Endothelial cell of umbilical vein (primary cell): ENCODE measurements around the gene MYOM3. TPM values are rescaled to one million over a fixed set of nuclear protein-coding genes. Genes with fewer than 3 reads are reported as not detected.
"Not testable (repeated sequence)": the region's sequence is repeated elsewhere in the genome, so short reads cannot be mapped to it uniquely, and the experiment has no call there.

Experiments used
- BruUV-seq: library from RNA; stranded (reverse); fragments of 400-500 nt; replicated peaks from 2 replicates; lab custom pipeline; 2021; lab: Mats Ljungman, UMichigan
- CTCF ChIA-PET: fragments of 300-600, 350-600 bp; sonication (Branson Sonifier 250); formaldehyde crosslinking; loops from one replicate; lab custom pipeline; 2021; ENCODE audit warnings: antibody characterized with exemption, inconsistent platforms; lab: Charles Lee
- POLR2A ChIA-PET: fragments of 300-600, 350-600 bp; sonication (Branson Sonifier 250); formaldehyde crosslinking; loops from one replicate; lab custom pipeline; 2021; ENCODE audit warnings: antibody characterized with exemption, inconsistent platforms; lab: Charles Lee
- DNase-seq: peaks from one replicate; pipeline ENCODE4 v3.0.0-alpha.2; 2011; ENCODE audit warnings: low read depth, low spot score
- FAIRE-seq: peaks from 2 replicates; lab custom pipeline; 2011; peaks lifted over from hg19 to GRCh38; lab: Jason Lieb, UNC
- H2AFZ ChIP-seq: 2 replicates; pipeline ENCODE4 v1.6.0; 2012; ENCODE audit warnings: low read depth, low read length, control low read depth, inconsistent platforms
- H3K27ac ChIP-seq: 2 replicates; pipeline ENCODE4 v1.5.1; 2011; ENCODE audit warnings: low read depth, mild to moderate bottlenecking, control low read depth, low read length, moderate library complexity; ENCODE audit not compliant: insufficient read depth
- H3K27me3 ChIP-seq, 2 experiments: 2 replicates each; pipeline versions ENCODE4 v1.6.0 to v1.6.1; 2011; ENCODE audit warnings: low read length in 2 of 2, mixed read lengths in 1 of 2; ENCODE audit not compliant: control insufficient read depth in 2 of 2, insufficient read depth in 2 of 2
- H3K36me3 ChIP-seq, 2 experiments: 2 replicates in 1 of 2; 3 replicates in 1 of 2; pipeline ENCODE4 v1.5.1; 2011; ENCODE audit warnings: low read length in 2 of 2, mild to moderate bottlenecking in 1 of 2, moderate library complexity in 1 of 2; ENCODE audit not compliant: control insufficient read depth in 2 of 2, insufficient read depth in 2 of 2; ENCODE audit errors: extremely low read depth in 1 of 2
- H3K4me1 ChIP-seq: 3 replicates; pipeline ENCODE4 v1.5.1; 2011; ENCODE audit warnings: mild to moderate bottlenecking, low read length; ENCODE audit not compliant: control insufficient read depth, insufficient read depth; ENCODE audit errors: extremely low read depth
- H3K4me2 ChIP-seq: 2 replicates; pipeline ENCODE4 v1.6.1; 2011; ENCODE audit warnings: low read length, control low read depth, mixed read lengths; ENCODE audit not compliant: insufficient read depth
- H3K4me3 ChIP-seq, 3 experiments: fragments of 200-600 bp in 1 of 3; sonication (generic), shearing (Covaris generic) in 1 of 3; replicated peaks in 1 of 3; 2 replicates each; pipeline ENCODE4 v1.5.1; 2011 to 2016; ENCODE audit warnings: control low read depth in 3 of 3, low read length in 3 of 3, mild to moderate bottlenecking in 2 of 3, inconsistent platforms in 1 of 3, low read depth in 1 of 3, moderate library complexity in 1 of 3; ENCODE audit not compliant: insufficient read depth in 1 of 3
- H3K79me2 ChIP-seq: 2 replicates; pipeline ENCODE4 v1.6.0; 2012; ENCODE audit warnings: low read length, inconsistent platforms; ENCODE audit not compliant: control insufficient read depth, insufficient read depth
- H3K9ac ChIP-seq: replicated peaks from 2 replicates; pipeline ENCODE3; 2011; ENCODE audit warnings: low read length, control low read depth; ENCODE audit not compliant: insufficient read depth; ENCODE audit errors: extremely low read depth
- H3K9me1 ChIP-seq: replicated peaks from 3 replicates; pipeline ENCODE4 v1.6.0; 2011; ENCODE audit warnings: mild to moderate bottlenecking, low read length; ENCODE audit not compliant: control insufficient read depth, insufficient read depth; ENCODE audit errors: extremely low read depth
- H3K9me3 ChIP-seq: replicated peaks from 2 replicates; pipeline ENCODE4 v1.5.1; 2012; ENCODE audit warnings: low read length, inconsistent platforms; ENCODE audit not compliant: control insufficient read depth, insufficient read depth
- H4K20me1 ChIP-seq: replicated peaks from 2 replicates; pipeline ENCODE3; 2011; ENCODE audit warnings: mild to moderate bottlenecking, low read length; ENCODE audit not compliant: control insufficient read depth, insufficient read depth; ENCODE audit errors: extremely low read depth
- CTCF ChIP-seq, 2 donors: IDR thresholded peaks; 1 replicate in 1 of 2; 2 replicates in 1 of 2; pipeline ENCODE4 v1.5.1; 2011; ENCODE audit warnings: low read length in 2 of 2, mild to moderate bottlenecking in 2 of 2, moderate library complexity in 2 of 2, control low read depth in 1 of 2, inconsistent platforms in 1 of 2, low read depth in 1 of 2; ENCODE audit not compliant: insufficient read depth in 1 of 2; ENCODE audit errors: extremely low read depth in 1 of 2
- EZH2 ChIP-seq: IDR thresholded peaks from 2 replicates; pipeline ENCODE4 v1.6.1; 2012; ENCODE audit warnings: borderline replicate concordance, low read depth, mild to moderate bottlenecking, moderate library complexity, low read length, inconsistent platforms; ENCODE audit not compliant: severe bottlenecking
- GATA2 ChIP-seq: IDR thresholded peaks from 2 replicates; pipeline ENCODE4 v1.7.0; 2011; ENCODE audit warnings: low read depth, mild to moderate bottlenecking, moderate library complexity, mixed read lengths, low read length; ENCODE audit not compliant: insufficient read length, insufficient read depth
- JUN ChIP-seq: IDR thresholded peaks from 2 replicates; pipeline ENCODE4 v1.6.1; 2011; ENCODE audit warnings: borderline replicate concordance, low read depth; ENCODE audit not compliant: insufficient read length, insufficient read depth
- MAX ChIP-seq: IDR thresholded peaks from 2 replicates; pipeline ENCODE4 v1.6.1; 2011; ENCODE audit not compliant: insufficient read depth, insufficient read length
- MYC ChIP-seq: IDR thresholded peaks from one replicate; pipeline ENCODE4 v1.6.1; 2011; ENCODE audit warnings: mild to moderate bottlenecking, low read depth, low read length
- POLR2A ChIP-seq: IDR thresholded peaks from 2 replicates; pipeline ENCODE4 v1.6.1; 2012; ENCODE audit warnings: low read depth, mild to moderate bottlenecking, control low read depth, low read length
- POLR2AphosphoS5 ChIP-seq: IDR thresholded peaks from 2 replicates; pipeline ENCODE4 v1.6.1; 2012; ENCODE audit warnings: low read depth, mild to moderate bottlenecking, control low read depth, low read length, moderate library complexity; ENCODE audit not compliant: insufficient read depth
- dilution Hi-C: fragments of 300-500 bp; cut with MboI; formaldehyde crosslinking; loops from one replicate; pipeline ENCODE4 v1.15.0; 2019; ENCODE audit warnings: low sequenced_read_pairs; ENCODE audit not compliant: extremely low pct_ligation_motif_present
- intact Hi-C: fragments of 100-400 bp; cut with micrococcal nuclease; formaldehyde crosslinking; loops from one replicate; pipeline ENCODE4 v1.10.0; 2022
- polyA plus RNA-seq, 4 experiments: library from polyadenylated mRNA; depleted of rRNA in 3 of 4; stranded (reverse) in 3 of 4; unstranded in 1 of 4; fragments of >200 nt; gene quantifications; 2 replicates each; pipeline versions ENCODE4 v1.2.1 to v1.2.3, GENCODE V29; 2011 to 2012; ENCODE audit warnings: missing spikeins in 1 of 4
- total RNA-seq: library from RNA; stranded (reverse); gene quantifications from 2 replicates; pipeline ENCODE4 v1.2.3, GENCODE V29; 2021

The MYOM3 gene
- total and polyA plus RNA-seq, 2 donors (not counting 3 experiments of a cell fraction or from before 2014, with no cell fraction given), result 0.11 to 0.40 TPM

GRCh38 chr1:24048894-24049293 is 63.0 kb downstream of the MYOM3 start:
- CTCF ChIA-PET, result interaction anchor here (1.6 kb wide), 1 partner anchor 21 kb away, joined by 5 read pairs; no protein-coding TSS in a partner anchor
- H3K27ac ChIP-seq, intact Hi-C loops, POLR2A ChIA-PET, dilution Hi-C loops, H3K9me3 ChIP-seq, H3K27me3 ChIP-seq, H3K4me1 ChIP-seq, H3K4me3 ChIP-seq, H4K20me1 ChIP-seq, H3K79me2 ChIP-seq, H2AFZ ChIP-seq, BruUV-seq, H3K9ac ChIP-seq, FAIRE-seq, DNase-seq, H3K4me2 ChIP-seq, H3K36me3 ChIP-seq, H3K9me1 ChIP-seq: not testable (repeated sequence)

- no peak for FAIRE-seq
- POLR2A ChIA-PET, result no interaction called here
Measured at GRCh38 chr1:24048205-24048869, 63.6 kb downstream of the MYOM3 start.

More at GRCh38 chr1:24048205-24048869, 63.6 kb downstream of the MYOM3 start:
- peak; percentile 44 for DNase-seq
- CTCF ChIA-PET, result interaction anchor here (1.6 kb wide), 1 partner anchor 20 kb away, joined by 5 read pairs; no protein-coding TSS in a partner anchor
- Histone ChIP-seq H3K79me2 (no peaks in the 10 kb centered on the region), H4K20me1 (no peaks in the 10 kb centered on the region), H3K9ac (no peak overlapping the region), H3K36me3 (no peaks in the 10 kb centered on the region), H3K4me3 (no peak overlapping the region), H3K9me1 (no peaks in the 10 kb centered on the region), H3K4me2 (no peak overlapping the region), H3K27me3 (peaks cover 2 to 5% of the 10 kb centered on the region in 2 experiments), H3K9me3 (no peaks in the 10 kb centered on the region), H3K4me1 (peaks cover 2% of the 10 kb centered on the region), H3K27ac (no peak overlapping the region), H2AFZ (no peak overlapping the region)
- dilution Hi-C loops (no loop called here), intact Hi-C loops (no loop called here)
- BruUV-seq, result no TSS peak
- TF ChIP-seq CTCF (IDR thresholded peaks at IDR 0.05; ENCODE audit: extremely low read depth in 1 of 2, insufficient read depth in 1 of 2, low read depth in 1 of 2, low read length in 2 of 2) (no peak), MYC (no peak), MAX (no peak), EZH2 (no peak), POLR2AphosphoS5 (no peak), GATA2 (no peak), JUN (no peak), POLR2A (no peak)
